GM12878 (cell line): Measurements from ENCODE around the gene CMTM5. TPM values are rescaled to one million over a fixed set of nuclear protein-coding genes. Genes with fewer than 3 reads are reported as not detected.

Experiments
- ATAC-seq: fragments of 200-7000 bp; cut with Tn5 transposase; 3 replicates; pipeline ENCODE4 v1.9.1; 2020; ENCODE audit warnings: mild to moderate bottlenecking, moderate library complexity
- BruUV-seq: library from RNA; stranded (reverse); fragments of 400-500 nt; replicated peaks from 2 replicates; lab custom pipeline; 2021; lab: Mats Ljungman, UMichigan
- CTCF ChIA-PET: fragments of 300-600 bp; sonication (Branson Sonifier 250); formaldehyde crosslinking; extraction: SDS; loops from one replicate; lab custom pipeline; 2021; ENCODE audit warnings: inconsistent platforms; lab: Yijun Ruan, JAX
- POLR2A ChIA-PET: fragments of 350-600 bp; formaldehyde crosslinking; extraction: SDS; loops from one replicate; lab custom pipeline; 2021; ENCODE audit warnings: inconsistent platforms; lab: Charles Lee
- RAD21 ChIA-PET: fragments of 300-600 bp; sonication (Branson Sonifier 250); formaldehyde crosslinking; loops from one replicate; lab custom pipeline; 2023; ENCODE audit warnings: antibody characterized with exemption; ENCODE audit not compliant: unreplicated experiment; lab: Charles Lee
- SMC1A ChIA-PET: fragments of 300-600 bp; sonication (Branson Sonifier 250); formaldehyde crosslinking; loops from one replicate; lab custom pipeline; 2023; ENCODE audit not compliant: unreplicated experiment, uncharacterized antibody; lab: Charles Lee
- DNase-seq: peaks from one replicate; pipeline ENCODE4 v3.0.0-alpha.2; 2011; ENCODE audit warnings: low read depth, low spot score
- FAIRE-seq: peaks from 3 replicates; lab custom pipeline; 2011; peaks lifted over from hg19 to GRCh38; lab: Jason Lieb, UNC
- H2AFZ ChIP-seq: 2 replicates; pipeline ENCODE4 v1.6.0; 2011; ENCODE audit warnings: low read depth, low read length, control low read depth; ENCODE audit not compliant: control insufficient read depth
- H3K27ac ChIP-seq: 2 replicates; pipeline ENCODE4 v1.5.1; 2011; ENCODE audit warnings: control low read depth; ENCODE audit not compliant: control insufficient read depth, insufficient read depth
- H3K27me3 ChIP-seq, 2 experiments: replicated peaks in 1 of 2; 2 replicates each; pipeline versions ENCODE4 v1.6.0 to v1.6.1; 2011; ENCODE audit warnings: low read length in 1 of 2; ENCODE audit not compliant: control insufficient read depth in 2 of 2, insufficient read depth in 2 of 2
- H3K36me3 ChIP-seq, 2 experiments: 2 replicates each; pipeline ENCODE4 v1.5.1; 2011; ENCODE audit warnings: low read length in 1 of 2; ENCODE audit not compliant: control insufficient read depth in 2 of 2, insufficient read depth in 2 of 2
- H3K4me1 ChIP-seq: 2 replicates; pipeline ENCODE4 v1.6.1; 2011; ENCODE audit warnings: mild to moderate bottlenecking, low read length, moderate library complexity, mixed read lengths; ENCODE audit not compliant: control insufficient read depth, insufficient read depth
- H3K4me2 ChIP-seq: 2 replicates; pipeline ENCODE4 v1.6.0; 2011; ENCODE audit warnings: control low read depth; ENCODE audit not compliant: control insufficient read depth, insufficient read depth
- H3K4me3 ChIP-seq: fragments of 200-600 bp; sonication (generic); 2 replicates; pipeline ENCODE4 v1.5.1; 2016
- H3K79me2 ChIP-seq: 2 replicates; pipeline ENCODE4 v1.6.0; 2011; ENCODE audit warnings: low read length; ENCODE audit not compliant: control insufficient read depth, insufficient read depth
- H3K9ac ChIP-seq: 2 replicates; pipeline ENCODE4 v1.8.0; 2011; ENCODE audit warnings: low read length, control low read depth, mixed read lengths; ENCODE audit not compliant: control insufficient read depth, insufficient read depth
- H3K9me3 ChIP-seq: replicated peaks from 3 replicates; pipeline ENCODE4 v1.5.1; 2011; ENCODE audit warnings: mild to moderate bottlenecking, low read length; ENCODE audit not compliant: control insufficient read depth, insufficient read depth
- H4K20me1 ChIP-seq: 2 replicates; pipeline ENCODE4 v1.6.0; 2011; ENCODE audit not compliant: control insufficient read depth, insufficient read depth
- ATF7 ChIP-seq: fragments of 450-650 bp; IDR thresholded peaks from 2 replicates; pipeline ENCODE4 v1.6.1; 2016; ENCODE audit warnings: low read depth, mild to moderate bottlenecking
- BCL11A ChIP-seq: IDR thresholded peaks from 2 replicates; pipeline ENCODE4 v1.6.1; 2011; ENCODE audit warnings: low read depth, low read length
- HDAC6 ChIP-seq: fragments of 200-600 bp; sonication (generic); IDR thresholded peaks from one replicate; pipeline ENCODE4 v1.8.0; 2017; ENCODE audit warnings: antibody characterized with exemption; ENCODE audit not compliant: unreplicated experiment
- JUNB ChIP-seq: IDR thresholded peaks from 2 replicates; pipeline ENCODE4 v1.6.1; 2016; ENCODE audit warnings: antibody characterized with exemption, mild to moderate bottlenecking
- PAX8 ChIP-seq: fragments of 450-650 bp; IDR thresholded peaks from 2 replicates; pipeline ENCODE4 v1.6.1; 2017; ENCODE audit warnings: mild to moderate bottlenecking, moderate library complexity
- POLR2AphosphoS2 ChIP-seq: IDR thresholded peaks from 2 replicates; pipeline ENCODE4 v1.6.1; 2011; ENCODE audit warnings: low read depth, mild to moderate bottlenecking, low read length, improper control_type of control experiment, moderate library complexity
- RB1 ChIP-seq: fragments of 450-650 bp; formaldehyde crosslinking; IDR thresholded peaks from 2 replicates; pipeline ENCODE4 v1.6.1; 2017; ENCODE audit warnings: mild to moderate bottlenecking, borderline replicate concordance
- RBBP5 ChIP-seq: fragments of 200-600 bp; sonication (generic); conservative IDR thresholded peaks from 2 replicates; pipeline ENCODE4 v1.6.1; 2016
- RCOR1 ChIP-seq: conservative IDR thresholded peaks from 2 replicates; pipeline ENCODE4 v1.6.1; 2012; ENCODE audit warnings: low read depth, low read length, improper control_type of control experiment
- TAF1 ChIP-seq: IDR thresholded peaks from 2 replicates; pipeline ENCODE4 v1.6.1; 2011; ENCODE audit warnings: mild to moderate bottlenecking, low read depth, low read length, borderline replicate concordance
- ZNF384 ChIP-seq: IDR thresholded peaks from 2 replicates; pipeline ENCODE4 v1.6.1; 2012; ENCODE audit warnings: low read depth, mild to moderate bottlenecking, low read length, improper control_type of control experiment, borderline replicate concordance
- WGBS: methylation state at CpG from one replicate; pipeline ENCODE4 v1.1.6; 2016; ENCODE audit warnings: low lambda C conversion rate; ENCODE audit not compliant: insufficient replicate concordance, insufficient coverage; ENCODE audit errors: missing lambda C conversion rate; 5-methylcytosine and 5-hydroxymethylcytosine counted together
- in situ Hi-C: fragments of 300-500 bp; cut with MboI; formaldehyde crosslinking; loops from 9 replicates; pipeline ENCODE4 v1.14.3; 2018; ENCODE audit warnings: mixed read lengths
- intact Hi-C: fragments of 100-400 bp; cut with micrococcal nuclease; formaldehyde crosslinking; loops from one replicate; pipeline ENCODE4 v1.14.2; 2022; ENCODE audit not compliant: unreplicated experiment
- polyA plus RNA-seq, 11 experiments: library from polyadenylated mRNA; depleted of rRNA in 4 of 11; unstranded in 6 of 11; stranded (reverse) in 5 of 11; fragments of >200 nt; fragmentation: Nextera tagmentation in 4 of 11; fragmentation: Illumina TruSeq in 1 of 11; extraction: Ambion mirVana in 4 of 11; extraction: Trizol in 1 of 11; gene quantifications; 1 replicate in 1 of 11; 2 replicates in 10 of 11; pipeline versions ENCODE4 v1.2.1 to v1.2.3, GENCODE V29; 2011 to 2016; ENCODE audit warnings: inconsistent platforms in 2 of 11, missing spikeins in 2 of 11, low read depth in 1 of 11
- total RNA-seq, 4 experiments: library from RNA; depleted of rRNA in 3 of 4; stranded (reverse); fragments of >200 nt in 3 of 4; fragmentation: Illumina TruSeq in 1 of 4; extraction: Trizol in 1 of 4; gene quantifications; 2 replicates each; pipeline versions ENCODE4 v1.2.1 to v1.2.3, GENCODE V29; 2013 to 2021
- TF ChIP-seq, protein P1 (sequence below): fragments of 450-650 bp; formaldehyde crosslinking; IDR thresholded peaks from 2 replicates; pipeline ENCODE4 v1.5.0; 2022; ENCODE audit warnings: mild to moderate bottlenecking, missing genetic modification characterization
- TF ChIP-seq, protein P2 (sequence below): IDR thresholded peaks from 2 replicates; pipeline ENCODE4 v1.6.1; 2012; ENCODE audit warnings: low read depth, low read length, improper control_type of control experiment
- TF ChIP-seq, protein P3 (sequence below): fragments of 450-650 bp; IDR thresholded peaks from 2 replicates; pipeline ENCODE4 v1.6.1; 2017; ENCODE audit warnings: borderline replicate concordance
- TF ChIP-seq, protein P4 (sequence below): IDR thresholded peaks from 2 replicates; pipeline ENCODE4 v1.6.1; 2012; ENCODE audit warnings: low read length, inconsistent platforms
- TF ChIP-seq, protein P5 (sequence below): IDR thresholded peaks from 2 replicates; pipeline ENCODE4 v1.6.1; 2012; ENCODE audit warnings: low read depth, low read length, improper control_type of control experiment

The CMTM5 gene
- total and polyA plus RNA-seq, 10 of the 15 experiments (the other 5 are each of a cell fraction or from before 2014, with no cell fraction given) = not detected

DNA sequence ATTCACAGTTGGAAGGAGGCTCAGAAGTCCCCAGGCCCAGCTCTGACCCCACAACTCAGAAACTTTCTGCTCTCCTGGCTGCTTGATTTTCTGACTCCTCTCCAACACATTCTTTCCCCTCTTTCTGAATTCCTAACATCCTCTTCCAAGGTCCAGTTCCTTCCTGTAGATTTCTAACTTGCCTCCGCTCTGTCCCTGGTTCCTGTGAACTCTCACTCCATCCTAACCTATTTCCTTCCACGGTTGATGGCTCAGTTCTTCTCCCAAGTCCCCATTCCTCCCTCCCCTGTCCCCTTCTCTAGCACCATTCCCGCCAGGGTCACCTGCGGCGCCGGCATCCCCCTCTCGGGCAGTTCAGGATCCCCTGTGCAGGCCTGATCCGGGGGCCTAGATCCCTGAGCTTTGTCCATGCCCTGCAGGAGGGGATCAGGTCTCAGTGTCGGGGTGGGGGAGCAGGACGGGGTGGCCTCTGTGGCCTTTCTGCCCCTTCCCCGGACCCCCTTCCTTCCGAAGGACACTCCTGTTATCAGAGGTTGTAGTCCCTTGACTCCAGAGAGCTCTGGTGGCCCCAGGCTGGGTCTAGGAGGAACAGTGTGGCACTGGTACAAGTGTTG, 18.2 kb upstream of the CMTM5 start:
- no peak overlapping the region for H3K4me3 ChIP-seq
- H3K9ac ChIP-seq = no peak overlapping the region
- H3K27me3 ChIP-seq = peaks cover 0 to 1% of the 10 kb centered on the region in 2 experiments; a peak in 2 of 4 replicates
- FAIRE-seq = no peak
- BruUV-seq = no TSS peak
- CTCF ChIA-PET = no interaction called here
- 31% methylated on average over 12 of the region's 12 CpGs for WGBS
- no peak overlapping the region for H2AFZ ChIP-seq
- H3K4me1 ChIP-seq = no peaks in the 10 kb centered on the region
- H3K79me2 ChIP-seq = no peaks in the 10 kb centered on the region
- no peaks in the 10 kb centered on the region for H3K36me3 ChIP-seq
- in situ Hi-C loops = no loop called here
- no peak for ATAC-seq
- H3K27ac ChIP-seq = no peak overlapping the region
- intact Hi-C loops = no loop called here
- SMC1A ChIA-PET = no interaction called here
- no peaks in the 10 kb centered on the region for H3K9me3 ChIP-seq
- no peaks in the 10 kb centered on the region for H4K20me1 ChIP-seq
- POLR2A ChIA-PET = no interaction called here
- H3K4me2 ChIP-seq = no peak overlapping the region
- DNase-seq = no peak
- RAD21 ChIA-PET = no interaction called here
- TF ChIP-seq JUNB (no peak), POLR2AphosphoS2 (no peak), ZNF384 (no peak), HDAC6 (no peak), ATF7 (no peak), RCOR1 (no peak), PAX8 (no peak), RBBP5 (no peak), TAF1 (no peak), BCL11A (no peak), RB1 (no peak)
- TF ChIP-seq, protein P1, sequence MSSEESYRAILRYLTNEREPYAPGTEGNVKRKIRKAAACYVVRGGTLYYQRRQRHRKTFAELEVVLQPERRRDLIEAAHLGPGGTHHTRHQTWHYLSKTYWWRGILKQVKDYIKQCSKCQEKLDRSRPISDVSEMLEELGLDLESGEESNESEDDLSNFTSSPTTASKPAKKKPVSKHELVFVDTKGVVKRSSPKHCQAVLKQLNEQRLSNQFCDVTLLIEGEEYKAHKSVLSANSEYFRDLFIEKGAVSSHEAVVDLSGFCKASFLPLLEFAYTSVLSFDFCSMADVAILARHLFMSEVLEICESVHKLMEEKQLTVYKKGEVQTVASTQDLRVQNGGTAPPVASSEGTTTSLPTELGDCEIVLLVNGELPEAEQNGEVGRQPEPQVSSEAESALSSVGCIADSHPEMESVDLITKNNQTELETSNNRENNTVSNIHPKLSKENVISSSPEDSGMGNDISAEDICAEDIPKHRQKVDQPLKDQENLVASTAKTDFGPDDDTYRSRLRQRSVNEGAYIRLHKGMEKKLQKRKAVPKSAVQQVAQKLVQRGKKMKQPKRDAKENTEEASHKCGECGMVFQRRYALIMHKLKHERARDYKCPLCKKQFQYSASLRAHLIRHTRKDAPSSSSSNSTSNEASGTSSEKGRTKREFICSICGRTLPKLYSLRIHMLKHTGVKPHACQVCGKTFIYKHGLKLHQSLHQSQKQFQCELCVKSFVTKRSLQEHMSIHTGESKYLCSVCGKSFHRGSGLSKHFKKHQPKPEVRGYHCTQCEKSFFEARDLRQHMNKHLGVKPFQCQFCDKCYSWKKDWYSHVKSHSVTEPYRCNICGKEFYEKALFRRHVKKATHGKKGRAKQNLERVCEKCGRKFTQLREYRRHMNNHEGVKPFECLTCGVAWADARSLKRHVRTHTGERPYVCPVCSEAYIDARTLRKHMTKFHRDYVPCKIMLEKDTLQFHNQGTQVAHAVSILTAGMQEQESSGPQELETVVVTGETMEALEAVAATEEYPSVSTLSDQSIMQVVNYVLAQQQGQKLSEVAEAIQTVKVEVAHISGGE = no peak
- TF ChIP-seq, protein P2, sequence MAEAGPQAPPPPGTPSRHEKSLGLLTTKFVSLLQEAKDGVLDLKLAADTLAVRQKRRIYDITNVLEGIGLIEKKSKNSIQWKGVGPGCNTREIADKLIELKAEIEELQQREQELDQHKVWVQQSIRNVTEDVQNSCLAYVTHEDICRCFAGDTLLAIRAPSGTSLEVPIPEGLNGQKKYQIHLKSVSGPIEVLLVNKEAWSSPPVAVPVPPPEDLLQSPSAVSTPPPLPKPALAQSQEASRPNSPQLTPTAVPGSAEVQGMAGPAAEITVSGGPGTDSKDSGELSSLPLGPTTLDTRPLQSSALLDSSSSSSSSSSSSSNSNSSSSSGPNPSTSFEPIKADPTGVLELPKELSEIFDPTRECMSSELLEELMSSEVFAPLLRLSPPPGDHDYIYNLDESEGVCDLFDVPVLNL = no peak
- TF ChIP-seq, protein P3, sequence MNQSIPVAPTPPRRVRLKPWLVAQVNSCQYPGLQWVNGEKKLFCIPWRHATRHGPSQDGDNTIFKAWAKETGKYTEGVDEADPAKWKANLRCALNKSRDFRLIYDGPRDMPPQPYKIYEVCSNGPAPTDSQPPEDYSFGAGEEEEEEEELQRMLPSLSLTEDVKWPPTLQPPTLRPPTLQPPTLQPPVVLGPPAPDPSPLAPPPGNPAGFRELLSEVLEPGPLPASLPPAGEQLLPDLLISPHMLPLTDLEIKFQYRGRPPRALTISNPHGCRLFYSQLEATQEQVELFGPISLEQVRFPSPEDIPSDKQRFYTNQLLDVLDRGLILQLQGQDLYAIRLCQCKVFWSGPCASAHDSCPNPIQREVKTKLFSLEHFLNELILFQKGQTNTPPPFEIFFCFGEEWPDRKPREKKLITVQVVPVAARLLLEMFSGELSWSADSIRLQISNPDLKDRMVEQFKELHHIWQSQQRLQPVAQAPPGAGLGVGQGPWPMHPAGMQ = no peak
- TF ChIP-seq, protein P4, sequence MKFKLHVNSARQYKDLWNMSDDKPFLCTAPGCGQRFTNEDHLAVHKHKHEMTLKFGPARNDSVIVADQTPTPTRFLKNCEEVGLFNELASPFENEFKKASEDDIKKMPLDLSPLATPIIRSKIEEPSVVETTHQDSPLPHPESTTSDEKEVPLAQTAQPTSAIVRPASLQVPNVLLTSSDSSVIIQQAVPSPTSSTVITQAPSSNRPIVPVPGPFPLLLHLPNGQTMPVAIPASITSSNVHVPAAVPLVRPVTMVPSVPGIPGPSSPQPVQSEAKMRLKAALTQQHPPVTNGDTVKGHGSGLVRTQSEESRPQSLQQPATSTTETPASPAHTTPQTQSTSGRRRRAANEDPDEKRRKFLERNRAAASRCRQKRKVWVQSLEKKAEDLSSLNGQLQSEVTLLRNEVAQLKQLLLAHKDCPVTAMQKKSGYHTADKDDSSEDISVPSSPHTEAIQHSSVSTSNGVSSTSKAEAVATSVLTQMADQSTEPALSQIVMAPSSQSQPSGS = no peak
- TF ChIP-seq, protein P5, sequence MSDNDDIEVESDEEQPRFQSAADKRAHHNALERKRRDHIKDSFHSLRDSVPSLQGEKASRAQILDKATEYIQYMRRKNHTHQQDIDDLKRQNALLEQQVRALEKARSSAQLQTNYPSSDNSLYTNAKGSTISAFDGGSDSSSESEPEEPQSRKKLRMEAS = no peak
